GM18907 (cell line): ENCODE measurements around the gene NIM1K.
"Not testable (repeated sequence)": the region's sequence is repeated elsewhere in the genome, so short reads cannot be mapped to it uniquely, and the experiment has no call there.

Experiments used
- ATAC-seq: cut with Tn5 transposase; IDR thresholded peaks from one replicate; pipeline ENCODE4 v1.9.1; 2021; ENCODE audit warnings: mild to moderate bottlenecking, moderate library complexity; ENCODE audit not compliant: unreplicated experiment

NIM1K gene

DNA sequence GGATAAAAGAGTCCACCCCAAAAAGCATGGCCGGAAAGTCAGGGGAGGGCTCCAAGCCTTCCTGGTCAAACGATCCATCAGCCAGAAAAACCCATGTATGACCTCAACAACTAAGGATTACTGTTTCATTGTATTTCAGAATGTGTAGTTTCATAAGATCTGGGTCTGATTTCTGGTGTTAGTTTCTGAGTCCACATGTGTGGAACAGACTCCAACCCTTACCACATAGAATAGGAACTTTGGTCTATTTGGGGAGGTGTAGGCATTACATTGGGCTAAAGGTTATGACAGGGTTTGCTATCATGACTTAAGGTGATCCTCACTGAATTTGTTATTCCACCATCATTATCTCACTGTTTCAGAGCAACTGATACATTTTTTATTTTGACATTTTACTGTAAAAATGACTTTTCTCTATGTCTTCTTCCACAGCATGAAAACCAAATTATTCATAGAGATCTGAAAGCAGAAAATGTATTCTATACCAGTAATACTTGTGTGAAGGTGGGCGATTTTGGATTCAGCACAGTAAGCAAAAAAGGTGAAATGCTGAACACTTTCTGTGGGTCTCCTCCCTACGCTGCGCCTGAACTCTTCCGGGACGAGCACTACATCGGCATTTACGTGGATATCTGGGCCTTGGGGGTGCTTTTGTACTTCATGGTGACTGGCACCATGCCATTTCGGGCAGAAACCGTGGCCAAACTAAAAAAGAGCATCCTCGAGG lies 87.7 kb downstream of the NIM1K start:
- ATAC-seq = no peak

DNA sequence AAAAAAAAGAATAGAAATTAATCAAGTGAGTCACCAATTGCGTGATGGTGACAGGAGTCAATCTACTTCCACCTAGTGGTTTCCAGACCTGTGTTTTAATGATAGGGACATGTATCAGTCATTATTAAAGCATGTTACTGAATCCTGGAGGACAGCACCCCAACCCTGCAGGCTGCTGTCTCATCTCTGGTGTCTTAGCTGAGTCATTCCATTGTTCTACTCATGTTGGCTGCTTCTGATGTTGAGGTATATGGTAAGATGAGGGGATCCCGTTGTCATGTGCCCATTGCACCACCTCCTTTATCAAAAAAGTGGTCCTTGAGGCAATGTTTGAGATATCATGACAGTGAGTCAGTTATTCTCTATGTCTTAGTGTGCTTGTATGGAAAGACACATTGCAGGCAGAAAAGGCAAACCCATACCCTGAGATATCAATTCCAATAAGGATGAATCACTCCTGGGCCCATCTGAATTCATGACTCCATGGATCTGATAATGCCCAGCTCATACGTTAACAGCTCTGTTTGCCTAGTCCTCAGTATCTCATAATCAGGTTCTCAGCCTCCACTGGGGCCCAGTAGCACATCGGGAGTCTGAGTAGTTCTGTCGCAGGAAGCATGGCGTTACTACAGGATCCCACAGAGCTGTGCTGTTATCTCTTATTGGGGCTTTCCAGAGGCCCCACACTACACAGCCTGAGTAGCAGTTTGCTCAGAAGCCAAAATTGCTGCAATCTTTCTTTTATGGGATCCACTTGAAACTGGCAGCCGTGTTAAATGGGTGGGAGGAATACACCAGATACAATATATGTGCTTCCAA lies 90.0 kb downstream of the NIM1K start:
- ATAC-seq = no peak

GRCh38 chr5:43286623-43287022 lies 94.6 kb downstream of the NIM1K start:
- no peak for ATAC-seq

GRCh38 chr5:43287493-43287892 lies 95.5 kb downstream of the NIM1K start:
- ATAC-seq = no peak

- ATAC-seq = no peak
Measured at GRCh38 chr5:43288269-43288831, 96.3 kb downstream of the NIM1K start.

- ATAC-seq = no peak
Measured at GRCh38 chr5:43290726-43291125, 98.7 kb downstream of the NIM1K start.

DNA sequence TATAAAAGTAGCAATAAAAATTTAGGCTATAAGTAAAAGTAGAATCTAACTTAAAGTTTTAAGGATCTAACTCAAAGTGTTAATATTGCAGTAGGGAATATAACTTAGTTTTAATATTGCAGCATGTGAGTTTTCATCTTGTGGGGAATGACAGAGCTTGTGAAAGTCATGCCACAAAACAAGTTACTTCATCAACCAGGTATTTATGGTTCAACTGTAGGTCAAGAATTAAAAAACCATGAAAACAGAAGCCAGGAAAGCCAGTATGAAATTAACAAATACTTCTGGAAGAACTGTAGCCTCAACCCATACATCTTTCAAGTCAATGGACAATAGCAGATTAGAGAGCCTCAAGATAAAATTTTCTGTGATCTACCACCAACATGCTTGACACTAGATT lies 102.2 kb downstream of the NIM1K start:
- no peak for ATAC-seq

GRCh38 chr5:43295202-43295601 lies 103.2 kb downstream of the NIM1K start:
- no peak for ATAC-seq

GRCh38 chr5:43296835-43297234 lies 104.8 kb downstream of the NIM1K start:
- no peak for ATAC-seq

- ATAC-seq = no peak
Measured at GRCh38 chr5:43298443-43298842, 106.4 kb downstream of the NIM1K start.

- ATAC-seq = no peak
Measured at GRCh38 chr5:43300112-43300511, 108.1 kb downstream of the NIM1K start.

DNA sequence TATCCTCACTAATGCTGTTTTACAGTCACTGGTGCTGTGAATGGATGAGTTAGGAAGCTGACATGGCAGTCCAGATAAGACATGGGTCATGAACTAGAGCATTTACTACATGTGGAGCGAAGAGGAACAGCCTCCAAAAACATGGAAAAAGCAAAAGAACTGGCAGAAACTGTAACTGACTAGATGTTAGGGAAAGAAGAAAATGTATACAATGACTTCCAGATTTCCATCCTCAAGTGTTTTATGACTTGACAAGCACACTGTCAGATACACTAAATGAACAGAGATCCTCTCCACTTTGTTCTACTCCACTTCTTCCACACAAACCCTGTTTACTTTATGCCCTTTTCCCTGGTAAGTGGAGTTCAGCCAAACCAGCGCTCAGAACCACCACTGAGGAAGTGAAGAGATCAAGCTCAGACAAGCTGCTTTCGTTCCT lies 109.6 kb downstream of the NIM1K start:
- ATAC-seq = no peak

GRCh38 chr5:43302481-43302880 lies 110.5 kb downstream of the NIM1K start:
- ATAC-seq = no peak

DNA sequence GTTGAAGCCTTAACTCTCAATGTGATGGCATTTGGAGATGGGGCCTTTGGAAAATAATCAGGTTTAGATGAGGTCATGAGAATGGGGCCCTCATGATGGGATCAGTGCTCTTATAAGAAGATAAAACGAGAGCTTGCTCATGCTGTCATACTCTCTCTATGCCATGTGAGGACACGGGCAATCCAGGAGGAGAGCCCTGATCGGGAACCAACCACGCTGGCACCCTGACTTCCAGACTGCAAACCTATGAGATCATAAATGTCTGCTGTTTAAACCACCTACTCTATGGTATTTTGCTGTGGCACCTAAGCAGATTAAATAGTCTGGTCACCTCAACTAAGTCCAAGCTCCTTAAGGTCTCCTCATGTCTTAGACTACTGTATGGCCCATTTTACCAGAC lies 111.2 kb downstream of the NIM1K start:
- no peak for ATAC-seq

DNA sequence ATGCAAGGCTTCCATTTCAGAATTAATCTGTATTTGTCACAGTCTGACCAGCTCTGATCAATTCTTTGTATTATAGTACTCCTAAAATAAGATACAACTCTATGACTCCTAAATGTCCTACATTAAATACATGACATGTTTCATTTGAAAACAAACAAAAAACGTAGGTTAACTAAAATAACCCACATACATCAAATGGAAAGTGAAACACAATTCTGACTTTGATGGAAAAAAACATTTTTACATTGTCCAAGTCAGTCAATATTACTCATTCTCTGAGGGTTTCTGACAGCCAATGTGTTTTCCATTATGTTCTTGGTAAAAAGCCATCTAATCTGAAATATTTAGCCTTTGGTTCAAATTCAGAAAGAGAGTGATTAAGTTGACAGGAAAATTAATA lies 112.5 kb downstream of the NIM1K start:
- ATAC-seq = no peak

DNA sequence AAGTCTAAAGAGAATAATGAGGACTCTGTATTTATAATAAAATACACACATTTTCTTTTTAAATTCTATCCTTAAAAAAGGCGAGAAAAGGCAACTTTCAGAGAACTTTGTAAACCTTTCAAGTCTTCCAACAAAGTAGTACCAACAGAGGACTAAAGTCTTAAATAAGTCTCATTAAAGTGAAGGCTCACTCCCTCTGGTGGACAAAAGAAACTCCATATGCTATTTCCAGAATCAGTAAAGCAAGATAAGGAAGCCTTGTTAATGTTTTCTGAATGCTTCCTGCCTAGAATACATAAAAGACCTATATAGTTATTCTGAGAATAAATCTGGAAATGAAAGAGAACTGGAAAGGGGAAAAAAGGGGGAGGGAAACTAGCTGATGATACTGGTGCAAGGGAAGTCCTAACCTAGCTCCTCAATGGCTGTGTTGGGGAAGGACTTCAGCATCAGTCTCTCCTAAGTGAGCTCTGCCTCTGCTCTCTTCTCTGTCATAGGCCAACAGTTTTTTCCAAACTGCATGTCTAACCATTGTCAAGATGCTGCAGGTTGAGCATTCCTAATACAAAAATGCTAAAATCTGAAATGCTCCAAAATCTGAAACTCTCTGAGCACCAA lies 114.0 kb downstream of the NIM1K start:
- ATAC-seq = peak; percentile 68

- not testable (repeated sequence) for ATAC-seq
Measured at GRCh38 chr5:43306954-43307353, 114.9 kb downstream of the NIM1K start.

- no peak for ATAC-seq
Measured at GRCh38 chr5:43309122-43309521, 117.1 kb downstream of the NIM1K start.

- ATAC-seq = no peak
Measured at GRCh38 chr5:43309637-43310036, 117.6 kb downstream of the NIM1K start.

DNA sequence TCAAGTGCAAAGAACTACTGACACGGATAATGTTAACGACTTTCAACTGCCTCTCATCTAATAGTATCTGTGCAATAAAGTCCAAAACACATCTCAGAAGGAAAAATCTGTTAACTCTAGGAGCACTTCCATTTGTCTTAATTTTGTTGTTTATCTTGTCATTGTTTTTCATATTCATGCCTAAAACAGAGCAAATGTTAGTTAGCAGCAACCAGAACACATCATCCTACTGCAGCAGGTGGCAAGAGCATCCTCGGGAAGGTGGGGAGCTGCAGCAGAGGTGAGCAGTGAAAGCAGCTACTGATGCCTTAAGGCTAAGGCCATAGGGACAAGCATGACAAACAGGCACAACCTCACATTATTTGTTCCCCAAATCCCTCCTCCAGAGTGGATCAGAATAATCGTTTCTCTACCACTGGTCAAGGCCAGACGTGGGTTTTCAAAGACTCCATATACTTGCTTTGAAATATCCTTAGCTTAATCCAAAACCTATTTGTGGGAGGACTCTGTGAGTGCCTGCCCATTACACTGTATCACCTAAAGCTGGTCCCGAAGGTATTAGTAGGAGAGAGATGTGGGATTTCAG lies 120.1 kb downstream of the NIM1K start:
- ATAC-seq = no peak

GRCh38 chr5:43312699-43313034 lies 120.6 kb downstream of the NIM1K start:
- peak; percentile 12 for ATAC-seq
